Measurements from ENCODE around the gene EHMT2. TPM values are rescaled to one million over a fixed set of nuclear protein-coding genes. Genes with fewer than 3 reads are reported as not detected.
"Not testable (repeated sequence)": the region's sequence is repeated elsewhere in the genome, so short reads cannot be mapped to it uniquely, and the experiment has no call there.

The EHMT2 gene
- total and polyA plus RNA-seq, 2 of the 8 experiments (the other 6 are each of a cell fraction or from before 2014, with no cell fraction given): 125 to 177 TPM

DNA sequence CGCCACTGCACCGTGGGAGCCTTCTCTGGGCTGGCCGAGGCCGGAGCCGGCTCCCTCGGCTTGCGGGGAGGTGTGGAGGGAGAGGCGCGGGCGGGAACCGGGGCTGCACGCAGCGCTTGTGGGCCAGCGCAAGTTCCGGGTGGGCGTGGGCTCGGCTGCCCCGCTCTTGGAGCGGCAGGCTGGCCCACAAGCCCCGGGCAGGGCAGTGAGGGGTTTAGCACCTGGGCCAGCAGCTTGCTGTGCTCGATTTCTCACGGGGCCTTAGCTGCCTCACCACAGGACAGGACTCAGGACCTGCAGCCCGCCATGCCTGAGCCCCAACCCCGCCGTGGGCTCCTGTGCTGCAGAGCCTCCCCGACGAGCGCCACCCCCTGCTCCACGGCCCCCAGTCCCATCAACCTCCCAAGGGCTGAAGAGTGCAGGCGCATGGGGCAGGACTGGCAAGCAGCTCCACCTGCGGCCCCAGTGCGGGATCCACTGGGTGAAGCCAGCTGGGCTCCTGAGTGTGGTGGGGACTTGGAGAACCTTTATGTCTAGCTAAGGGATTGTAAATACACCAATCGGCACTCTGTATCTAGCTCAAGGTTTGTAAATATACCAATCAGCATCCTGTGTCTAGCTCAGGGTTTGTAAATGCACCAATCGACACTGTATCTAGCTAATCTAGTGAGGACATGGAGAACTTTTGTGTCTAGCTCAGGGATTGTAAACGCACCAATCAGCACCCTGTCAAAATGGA is 45.3 kb downstream of the EHMT2 start:
- H3K14ac ChIP-seq (ENCODE audit: insufficient read length); H3K23me2 ChIP-seq (ENCODE audit: low read depth, low read length); H2BK5ac ChIP-seq (ENCODE audit: low read depth, low read length); H3K27ac ChIP-seq (ENCODE audit: low read depth, low read length); H4K8ac ChIP-seq (ENCODE audit: extremely low read depth, insufficient read depth, low read length); H2BK15ac ChIP-seq (ENCODE audit: low read length); H3K4me1 ChIP-seq (replicated peaks in 1 of 4; ENCODE audit: control insufficient read depth in 3 of 4, insufficient read depth in 4 of 4, low read length in 3 of 4); H3K18ac ChIP-seq (ENCODE audit: extremely low read depth, low read length); H3K23ac ChIP-seq (ENCODE audit: insufficient read length); H3K27me3 ChIP-seq (replicated peaks in 1 of 4; ENCODE audit: control insufficient read depth in 3 of 4, extremely low read depth in 1 of 4, insufficient read depth in 3 of 4, low read length in 3 of 4); H3K9me3 ChIP-seq (ENCODE audit: insufficient read depth in 2 of 2, low read depth in 1 of 2, low read length in 1 of 2); H3K56ac ChIP-seq (replicated peaks; ENCODE audit: insufficient read length, low read depth, low read length); H2AFZ ChIP-seq (ENCODE audit: low read length); H2BK20ac ChIP-seq (ENCODE audit: low read length); H4K91ac ChIP-seq (replicated peaks; ENCODE audit: insufficient read length, low read length); H3K79me2 ChIP-seq (ENCODE audit: control insufficient read depth in 1 of 2, insufficient read depth in 2 of 2, low read length in 2 of 2); H3K36me3 ChIP-seq (ENCODE audit: control insufficient read depth in 2 of 4, insufficient read depth in 4 of 4, low read length in 3 of 4); H3K4ac ChIP-seq (replicated peaks; ENCODE audit: insufficient read length, low read depth, low read length); H4K20me1 ChIP-seq (replicated peaks in 1 of 2; ENCODE audit: control insufficient read depth in 1 of 2, insufficient read depth in 2 of 2, low read length in 2 of 2); H3K9ac ChIP-seq (replicated peaks in 1 of 4; ENCODE audit: extremely low read depth in 1 of 4, low read depth in 3 of 4, low read length in 3 of 4); FAIRE-seq; DNase-seq (ENCODE audit: low read depth in 1 of 2, low spot score in 2 of 2); H2AK5ac ChIP-seq (ENCODE audit: low read depth, low read length); H4K5ac ChIP-seq (ENCODE audit: insufficient read length, low read depth, low read length); H3K79me1 ChIP-seq (ENCODE audit: low read depth, low read length); H2BK12ac ChIP-seq (ENCODE audit: low read depth, low read length); H3K4me3 ChIP-seq (ENCODE audit: extremely low read depth in 1 of 4, insufficient read depth in 2 of 4, low read depth in 3 of 4, low read length in 4 of 4); H2BK120ac ChIP-seq (replicated peaks; ENCODE audit: low read depth, low read length): not testable (repeated sequence)
- TF ChIP-seq, protein P1, sequence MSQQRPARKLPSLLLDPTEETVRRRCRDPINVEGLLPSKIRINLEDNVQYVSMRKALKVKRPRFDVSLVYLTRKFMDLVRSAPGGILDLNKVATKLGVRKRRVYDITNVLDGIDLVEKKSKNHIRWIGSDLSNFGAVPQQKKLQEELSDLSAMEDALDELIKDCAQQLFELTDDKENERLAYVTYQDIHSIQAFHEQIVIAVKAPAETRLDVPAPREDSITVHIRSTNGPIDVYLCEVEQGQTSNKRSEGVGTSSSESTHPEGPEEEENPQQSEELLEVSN (IDR thresholded peaks at IDR 0.05): peak; percentile 56; the same call in 1 of the 2 replicates
- 85% methylated on average over 21 of the region's 35 CpGs; no CpG with 5 or more reads in 1 of the 2 experiments for WGBS, 2 experiments (ENCODE audit: extremely low coverage in 1 of 2, insufficient coverage in 1 of 2, insufficient read length in 1 of 2, insufficient replicate concordance in 2 of 2, low coverage in 1 of 2, low lambda C conversion rate in 2 of 2, missing lambda C conversion rate in 1 of 2)
- peak overlapping the region; percentile 7 to 34; a peak in 2 of 4 replicates for H3K4me2 ChIP-seq (ENCODE audit: insufficient read depth in 1 of 2, low read depth in 2 of 2, low read length in 2 of 2)
- ChIA-PET CTCF (ENCODE audit: partially characterized antibody) (interaction anchor here (1.2 to 1.3 kb wide), 2 partner anchors 10 to 22 kb away, joined by 4 to 5 read pairs; partner anchors contain the start of gene NEU1), POLR2A (ENCODE audit: partially characterized antibody) (interaction anchor here (0.6 to 12.6 kb wide), 6 partner anchors 9 to 702 kb away, joined by 3 to 189 read pairs (median 8); partner anchors contain the start of gene NEU1)

Data from H1 (cell line).